ENCODE results near the gene FUCA1. TPM values are rescaled to one million over a fixed set of nuclear protein-coding genes. Genes with fewer than 3 reads are reported as not detected.

FUCA1 gene
- total and polyA plus RNA-seq, 10 of the 15 experiments (the other 5 are each of a cell fraction or from before 2014, with no cell fraction given), result 33.3 to 117 (median 52.6) TPM

DNA sequence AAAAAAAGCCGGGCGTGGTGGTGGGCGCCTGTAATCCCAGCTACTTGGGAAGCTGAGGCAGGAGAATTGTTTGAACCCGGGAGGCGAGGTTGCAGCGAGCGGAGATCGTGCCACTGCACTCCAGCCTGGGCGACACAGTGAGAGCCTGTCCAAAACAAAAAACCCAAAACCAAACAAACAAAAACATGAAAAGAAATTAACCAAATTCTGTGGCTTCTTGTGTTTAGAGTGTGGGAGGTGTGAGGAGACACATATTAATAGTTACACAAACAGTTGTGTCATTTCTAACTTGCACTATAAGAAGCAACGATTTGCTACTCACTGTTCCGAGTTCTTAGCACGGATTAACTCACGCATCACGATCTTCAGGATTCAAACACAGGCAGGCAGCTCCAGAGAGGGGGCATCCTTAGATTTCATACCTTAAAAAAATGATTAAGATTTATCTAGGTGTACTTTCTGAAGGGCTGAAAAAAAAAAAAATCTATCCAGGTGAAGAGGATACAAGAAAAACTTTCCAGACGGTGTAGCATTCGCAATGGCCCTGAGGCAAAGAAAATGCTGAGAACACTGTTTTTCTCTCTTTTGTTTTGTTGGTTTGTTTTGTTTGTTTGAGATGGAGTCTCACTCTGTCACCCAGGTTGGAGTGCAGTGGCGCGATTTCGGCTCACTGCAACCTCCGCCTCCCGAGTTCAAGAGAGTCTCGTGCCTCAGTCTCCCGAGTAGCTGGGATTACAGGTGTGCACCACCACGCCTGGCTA lies 42.1 kb downstream of the FUCA1 start (continued):
- TF ChIP-seq, protein P1, sequence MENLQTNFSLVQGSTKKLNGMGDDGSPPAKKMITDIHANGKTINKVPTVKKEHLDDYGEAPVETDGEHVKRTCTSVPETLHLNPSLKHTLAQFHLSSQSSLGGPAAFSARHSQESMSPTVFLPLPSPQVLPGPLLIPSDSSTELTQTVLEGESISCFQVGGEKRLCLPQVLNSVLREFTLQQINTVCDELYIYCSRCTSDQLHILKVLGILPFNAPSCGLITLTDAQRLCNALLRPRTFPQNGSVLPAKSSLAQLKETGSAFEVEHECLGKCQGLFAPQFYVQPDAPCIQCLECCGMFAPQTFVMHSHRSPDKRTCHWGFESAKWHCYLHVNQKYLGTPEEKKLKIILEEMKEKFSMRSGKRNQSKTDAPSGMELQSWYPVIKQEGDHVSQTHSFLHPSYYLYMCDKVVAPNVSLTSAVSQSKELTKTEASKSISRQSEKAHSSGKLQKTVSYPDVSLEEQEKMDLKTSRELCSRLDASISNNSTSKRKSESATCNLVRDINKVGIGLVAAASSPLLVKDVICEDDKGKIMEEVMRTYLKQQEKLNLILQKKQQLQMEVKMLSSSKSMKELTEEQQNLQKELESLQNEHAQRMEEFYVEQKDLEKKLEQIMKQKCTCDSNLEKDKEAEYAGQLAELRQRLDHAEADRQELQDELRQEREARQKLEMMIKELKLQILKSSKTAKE (IDR thresholded peaks at IDR 0.05; ENCODE audit: low read depth, poor library complexity, severe bottlenecking), result peak; percentile 78
- TF ChIP-seq CBFB (IDR thresholded peaks at IDR 0.05; ENCODE audit: low read depth) (peak; percentile 49; the same call in 1 of the 2 replicates), ASH2L (IDR thresholded peaks at IDR 0.05; ENCODE audit: borderline replicate concordance, low read depth) (no peak), EGR1 (IDR thresholded peaks at IDR 0.05; ENCODE audit: borderline replicate concordance in 1 of 2, low read depth in 2 of 2, low read length in 2 of 2) (no peak), SPI1 (IDR thresholded peaks at IDR 0.05; ENCODE audit: borderline replicate concordance, insufficient read depth, low read depth, low read length) (no peak), HDGF (IDR thresholded peaks at IDR 0.05) (no peak), ZNF384 (IDR thresholded peaks at IDR 0.05; ENCODE audit: borderline replicate concordance, low read depth, low read length) (no peak), ETV6 (conservative IDR thresholded peaks at IDR 0.05 in 1 of 2, IDR thresholded peaks at IDR 0.05 in 1 of 2; ENCODE audit: borderline replicate concordance in 1 of 2, low read depth in 1 of 2) (no peak), ATF7 (IDR thresholded peaks at IDR 0.05; ENCODE audit: low read depth) (peak; percentile 87), CREM (IDR thresholded peaks at IDR 0.05; ENCODE audit: low read depth) (no peak), PML (IDR thresholded peaks at IDR 0.05; ENCODE audit: low read length) (peak; percentile 66; the same call in 1 of the 2 replicates), YY1 (IDR thresholded peaks at IDR 0.05; ENCODE audit: low read depth, low read length) (no peak)
- TF ChIP-seq, protein P2, sequence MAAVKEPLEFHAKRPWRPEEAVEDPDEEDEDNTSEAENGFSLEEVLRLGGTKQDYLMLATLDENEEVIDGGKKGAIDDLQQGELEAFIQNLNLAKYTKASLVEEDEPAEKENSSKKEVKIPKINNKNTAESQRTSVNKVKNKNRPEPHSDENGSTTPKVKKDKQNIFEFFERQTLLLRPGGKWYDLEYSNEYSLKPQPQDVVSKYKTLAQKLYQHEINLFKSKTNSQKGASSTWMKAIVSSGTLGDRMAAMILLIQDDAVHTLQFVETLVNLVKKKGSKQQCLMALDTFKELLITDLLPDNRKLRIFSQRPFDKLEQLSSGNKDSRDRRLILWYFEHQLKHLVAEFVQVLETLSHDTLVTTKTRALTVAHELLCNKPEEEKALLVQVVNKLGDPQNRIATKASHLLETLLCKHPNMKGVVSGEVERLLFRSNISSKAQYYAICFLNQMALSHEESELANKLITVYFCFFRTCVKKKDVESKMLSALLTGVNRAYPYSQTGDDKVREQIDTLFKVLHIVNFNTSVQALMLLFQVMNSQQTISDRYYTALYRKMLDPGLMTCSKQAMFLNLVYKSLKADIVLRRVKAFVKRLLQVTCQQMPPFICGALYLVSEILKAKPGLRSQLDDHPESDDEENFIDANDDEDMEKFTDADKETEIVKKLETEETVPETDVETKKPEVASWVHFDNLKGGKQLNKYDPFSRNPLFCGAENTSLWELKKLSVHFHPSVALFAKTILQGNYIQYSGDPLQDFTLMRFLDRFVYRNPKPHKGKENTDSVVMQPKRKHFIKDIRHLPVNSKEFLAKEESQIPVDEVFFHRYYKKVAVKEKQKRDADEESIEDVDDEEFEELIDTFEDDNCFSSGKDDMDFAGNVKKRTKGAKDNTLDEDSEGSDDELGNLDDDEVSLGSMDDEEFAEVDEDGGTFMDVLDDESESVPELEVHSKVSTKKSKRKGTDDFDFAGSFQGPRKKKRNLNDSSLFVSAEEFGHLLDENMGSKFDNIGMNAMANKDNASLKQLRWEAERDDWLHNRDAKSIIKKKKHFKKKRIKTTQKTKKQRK (IDR thresholded peaks at IDR 0.05; ENCODE audit: low read depth, low read length), result no peak
